ENCODE measurements around the gene FLYWCH2.

Gene FLYWCH2

DNA sequence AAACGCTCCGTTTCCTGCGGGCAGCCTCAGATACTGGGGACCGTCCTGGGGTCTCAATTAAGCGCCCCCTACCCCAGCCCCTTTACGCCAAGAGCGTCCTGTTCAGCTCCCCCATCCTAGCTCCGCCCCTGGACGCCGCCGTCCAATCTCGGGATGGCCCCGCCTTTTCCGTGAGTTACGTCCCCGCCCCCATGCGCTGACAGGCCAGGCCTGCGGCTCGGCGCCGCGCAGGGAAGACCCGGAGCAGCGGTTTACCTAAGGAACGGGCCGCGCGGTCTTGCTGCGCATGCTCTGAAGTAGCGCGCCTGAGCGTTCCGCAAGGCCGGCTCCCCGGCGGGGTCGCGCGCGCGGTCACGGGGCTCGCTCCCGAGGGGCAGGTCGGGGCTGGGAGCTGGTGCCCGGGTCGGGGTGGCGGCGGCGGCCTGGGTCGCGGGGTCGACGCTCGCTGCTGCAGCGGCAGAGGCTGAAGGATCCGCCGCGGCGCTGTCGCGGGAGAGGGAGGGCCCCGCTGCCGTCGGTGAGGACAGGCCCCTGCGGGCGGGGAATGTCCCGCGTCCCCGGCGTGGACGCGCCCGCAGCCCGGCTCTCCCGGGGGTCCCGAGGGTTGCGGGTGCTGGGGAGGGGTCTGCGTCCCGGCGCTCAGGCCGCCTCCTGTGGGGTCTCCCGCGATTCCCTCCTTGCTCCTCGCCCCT lies 28.8 kb downstream of the FLYWCH2 start, which contains the start of gene FLYWCH1:
TSS of gene FLYWCH1 (plus strand) at position 294 of the 692 bp plus-strand sequence. CDS start 17,755 bp downstream, outside the sequence.
- Histone ChIP-seq H3K4me3 (ENCODE audit: low read depth, low read length) (peak within 1 kb of the TSS; percentile 58), H3K4me1 (ENCODE audit: control insufficient read depth, insufficient read depth, low read length) (0 out of 2 replicates have a peak, but pooled peaks cover 4% of the 10 kb centered on the region), H3K36me3 (ENCODE audit: control insufficient read depth in 2 of 2, insufficient read depth in 1 of 2, low read length in 2 of 2) (peaks cover 0 to 7% of the 10 kb centered on the region in 2 experiments; a peak in 2 of 3 replicates), H3K27ac (ENCODE audit: extremely low read depth, low read depth, low read length) (peak within 1 kb of the TSS; percentile 54; the same call in 1 of the 2 replicates), H3K9me3 (ENCODE audit: control insufficient read depth, insufficient read depth, low read depth, low read length) (no peaks in the 10 kb centered on the region)
- ChIA-PET CTCF (interaction anchor here (0.6 to 2.4 kb wide), 8 partner anchors 12 to 1062 kb away, joined by 3 to 20 read pairs (median 4); no protein-coding TSS in a partner anchor), POLR2A (interaction anchor here (0.5 to 2.3 kb wide), 13 partner anchors 9 to 494 kb away, joined by 3 to 15 read pairs (median 4); partner anchors contain the start of genes FLYWCH2, KCTD5, KREMEN2 and PKMYT1)
- peak; percentile 65; the same call in 1 of the 2 replicates for TF ChIP-seq KLF10 (tag by site-specific recombination; IDR thresholded peaks at IDR 0.05)
- no peak for TF ChIP-seq ZNF335 (tag by site-specific recombination; conservative IDR thresholded peaks at IDR 0.05)
- peak; percentile 53; the same call in 1 of the 2 replicates for TF ChIP-seq ZSCAN30 (tag by site-specific recombination; IDR thresholded peaks at IDR 0.05)
- peak; percentile 58 for TF ChIP-seq SP7 (tag by site-specific recombination; IDR thresholded peaks at IDR 0.05)
- no peak for TF ChIP-seq ZNF292 (tag by site-specific recombination; IDR thresholded peaks at IDR 0.05; ENCODE audit: borderline replicate concordance, low read depth)
- TF ChIP-seq ZNF791 (tag by site-specific recombination; IDR thresholded peaks at IDR 0.05): no peak
- TF ChIP-seq, protein P1, sequence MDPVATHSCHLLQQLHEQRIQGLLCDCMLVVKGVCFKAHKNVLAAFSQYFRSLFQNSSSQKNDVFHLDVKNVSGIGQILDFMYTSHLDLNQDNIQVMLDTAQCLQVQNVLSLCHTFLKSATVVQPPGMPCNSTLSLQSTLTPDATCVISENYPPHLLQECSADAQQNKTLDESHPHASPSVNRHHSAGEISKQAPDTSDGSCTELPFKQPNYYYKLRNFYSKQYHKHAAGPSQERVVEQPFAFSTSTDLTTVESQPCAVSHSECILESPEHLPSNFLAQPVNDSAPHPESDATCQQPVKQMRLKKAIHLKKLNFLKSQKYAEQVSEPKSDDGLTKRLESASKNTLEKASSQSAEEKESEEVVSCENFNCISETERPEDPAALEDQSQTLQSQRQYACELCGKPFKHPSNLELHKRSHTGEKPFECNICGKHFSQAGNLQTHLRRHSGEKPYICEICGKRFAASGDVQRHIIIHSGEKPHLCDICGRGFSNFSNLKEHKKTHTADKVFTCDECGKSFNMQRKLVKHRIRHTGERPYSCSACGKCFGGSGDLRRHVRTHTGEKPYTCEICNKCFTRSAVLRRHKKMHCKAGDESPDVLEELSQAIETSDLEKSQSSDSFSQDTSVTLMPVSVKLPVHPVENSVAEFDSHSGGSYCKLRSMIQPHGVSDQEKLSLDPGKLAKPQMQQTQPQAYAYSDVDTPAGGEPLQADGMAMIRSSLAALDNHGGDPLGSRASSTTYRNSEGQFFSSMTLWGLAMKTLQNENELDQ (tag by site-specific recombination; IDR thresholded peaks at IDR 0.05; ENCODE audit: low read depth): no peak
- TF ChIP-seq KLF16 (tag by site-specific recombination; IDR thresholded peaks at IDR 0.05): no peak
- TF ChIP-seq, protein P2, sequence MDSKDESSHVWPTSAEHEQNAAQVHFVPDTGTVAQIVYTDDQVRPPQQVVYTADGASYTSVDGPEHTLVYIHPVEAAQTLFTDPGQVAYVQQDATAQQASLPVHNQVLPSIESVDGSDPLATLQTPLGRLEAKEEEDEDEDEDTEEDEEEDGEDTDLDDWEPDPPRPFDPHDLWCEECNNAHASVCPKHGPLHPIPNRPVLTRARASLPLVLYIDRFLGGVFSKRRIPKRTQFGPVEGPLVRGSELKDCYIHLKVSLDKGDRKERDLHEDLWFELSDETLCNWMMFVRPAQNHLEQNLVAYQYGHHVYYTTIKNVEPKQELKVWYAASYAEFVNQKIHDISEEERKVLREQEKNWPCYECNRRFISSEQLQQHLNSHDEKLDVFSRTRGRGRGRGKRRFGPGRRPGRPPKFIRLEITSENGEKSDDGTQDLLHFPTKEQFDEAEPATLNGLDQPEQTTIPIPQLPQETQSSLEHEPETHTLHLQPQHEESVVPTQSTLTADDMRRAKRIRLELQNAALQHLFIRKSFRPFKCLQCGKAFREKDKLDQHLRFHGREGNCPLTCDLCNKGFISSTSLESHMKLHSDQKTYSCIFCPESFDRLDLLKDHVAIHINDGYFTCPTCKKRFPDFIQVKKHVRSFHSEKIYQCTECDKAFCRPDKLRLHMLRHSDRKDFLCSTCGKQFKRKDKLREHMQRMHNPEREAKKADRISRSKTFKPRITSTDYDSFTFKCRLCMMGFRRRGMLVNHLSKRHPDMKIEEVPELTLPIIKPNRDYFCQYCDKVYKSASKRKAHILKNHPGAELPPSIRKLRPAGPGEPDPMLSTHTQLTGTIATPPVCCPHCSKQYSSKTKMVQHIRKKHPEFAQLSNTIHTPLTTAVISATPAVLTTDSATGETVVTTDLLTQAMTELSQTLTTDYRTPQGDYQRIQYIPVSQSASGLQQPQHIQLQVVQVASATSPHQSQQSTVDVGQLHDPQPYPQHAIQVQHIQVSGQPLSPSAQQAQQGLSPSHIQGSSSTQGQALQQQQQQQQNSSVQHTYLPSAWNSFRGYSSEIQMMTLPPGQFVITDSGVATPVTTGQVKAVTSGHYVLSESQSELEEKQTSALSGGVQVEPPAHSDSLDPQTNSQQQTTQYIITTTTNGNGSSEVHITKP (tag by site-specific recombination; IDR thresholded peaks at IDR 0.05): 0 out of 2 replicates have a peak, but pooled peaks have one; percentile 29
- 0 out of 2 replicates have a peak, but pooled peaks have one; percentile 76 for TF ChIP-seq ZEB2 (tag by site-specific recombination; IDR thresholded peaks at IDR 0.05)
- peak; percentile 29; the same call in 1 of the 2 replicates for TF ChIP-seq GLIS2 (tag by site-specific recombination; IDR thresholded peaks at IDR 0.05)
- peak; percentile 72; the same call in 1 of the 2 replicates for TF ChIP-seq ZNF324 (tag by site-specific recombination; IDR thresholded peaks at IDR 0.05)
- TF ChIP-seq, protein P3, sequence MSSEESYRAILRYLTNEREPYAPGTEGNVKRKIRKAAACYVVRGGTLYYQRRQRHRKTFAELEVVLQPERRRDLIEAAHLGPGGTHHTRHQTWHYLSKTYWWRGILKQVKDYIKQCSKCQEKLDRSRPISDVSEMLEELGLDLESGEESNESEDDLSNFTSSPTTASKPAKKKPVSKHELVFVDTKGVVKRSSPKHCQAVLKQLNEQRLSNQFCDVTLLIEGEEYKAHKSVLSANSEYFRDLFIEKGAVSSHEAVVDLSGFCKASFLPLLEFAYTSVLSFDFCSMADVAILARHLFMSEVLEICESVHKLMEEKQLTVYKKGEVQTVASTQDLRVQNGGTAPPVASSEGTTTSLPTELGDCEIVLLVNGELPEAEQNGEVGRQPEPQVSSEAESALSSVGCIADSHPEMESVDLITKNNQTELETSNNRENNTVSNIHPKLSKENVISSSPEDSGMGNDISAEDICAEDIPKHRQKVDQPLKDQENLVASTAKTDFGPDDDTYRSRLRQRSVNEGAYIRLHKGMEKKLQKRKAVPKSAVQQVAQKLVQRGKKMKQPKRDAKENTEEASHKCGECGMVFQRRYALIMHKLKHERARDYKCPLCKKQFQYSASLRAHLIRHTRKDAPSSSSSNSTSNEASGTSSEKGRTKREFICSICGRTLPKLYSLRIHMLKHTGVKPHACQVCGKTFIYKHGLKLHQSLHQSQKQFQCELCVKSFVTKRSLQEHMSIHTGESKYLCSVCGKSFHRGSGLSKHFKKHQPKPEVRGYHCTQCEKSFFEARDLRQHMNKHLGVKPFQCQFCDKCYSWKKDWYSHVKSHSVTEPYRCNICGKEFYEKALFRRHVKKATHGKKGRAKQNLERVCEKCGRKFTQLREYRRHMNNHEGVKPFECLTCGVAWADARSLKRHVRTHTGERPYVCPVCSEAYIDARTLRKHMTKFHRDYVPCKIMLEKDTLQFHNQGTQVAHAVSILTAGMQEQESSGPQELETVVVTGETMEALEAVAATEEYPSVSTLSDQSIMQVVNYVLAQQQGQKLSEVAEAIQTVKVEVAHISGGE (tag by site-specific recombination; conservative IDR thresholded peaks at IDR 0.05; ENCODE audit: low read depth): peak; percentile 50
- TF ChIP-seq, protein P4, sequence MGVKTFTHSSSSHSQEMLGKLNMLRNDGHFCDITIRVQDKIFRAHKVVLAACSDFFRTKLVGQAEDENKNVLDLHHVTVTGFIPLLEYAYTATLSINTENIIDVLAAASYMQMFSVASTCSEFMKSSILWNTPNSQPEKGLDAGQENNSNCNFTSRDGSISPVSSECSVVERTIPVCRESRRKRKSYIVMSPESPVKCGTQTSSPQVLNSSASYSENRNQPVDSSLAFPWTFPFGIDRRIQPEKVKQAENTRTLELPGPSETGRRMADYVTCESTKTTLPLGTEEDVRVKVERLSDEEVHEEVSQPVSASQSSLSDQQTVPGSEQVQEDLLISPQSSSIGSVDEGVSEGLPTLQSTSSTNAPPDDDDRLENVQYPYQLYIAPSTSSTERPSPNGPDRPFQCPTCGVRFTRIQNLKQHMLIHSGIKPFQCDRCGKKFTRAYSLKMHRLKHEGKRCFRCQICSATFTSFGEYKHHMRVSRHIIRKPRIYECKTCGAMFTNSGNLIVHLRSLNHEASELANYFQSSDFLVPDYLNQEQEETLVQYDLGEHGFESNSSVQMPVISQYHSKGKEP (tag by site-specific recombination; IDR thresholded peaks at IDR 0.05): peak; percentile 61; the same call in 1 of the 2 replicates
- TF ChIP-seq, protein P5, sequence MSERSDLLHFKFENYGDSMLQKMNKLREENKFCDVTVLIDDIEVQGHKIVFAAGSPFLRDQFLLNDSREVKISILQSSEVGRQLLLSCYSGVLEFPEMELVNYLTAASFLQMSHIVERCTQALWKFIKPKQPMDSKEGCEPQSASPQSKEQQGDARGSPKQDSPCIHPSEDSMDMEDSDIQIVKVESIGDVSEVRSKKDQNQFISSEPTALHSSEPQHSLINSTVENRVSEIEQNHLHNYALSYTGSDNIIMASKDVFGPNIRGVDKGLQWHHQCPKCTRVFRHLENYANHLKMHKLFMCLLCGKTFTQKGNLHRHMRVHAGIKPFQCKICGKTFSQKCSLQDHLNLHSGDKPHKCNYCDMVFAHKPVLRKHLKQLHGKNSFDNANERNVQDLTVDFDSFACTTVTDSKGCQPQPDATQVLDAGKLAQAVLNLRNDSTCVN (tag by site-specific recombination; optimal IDR thresholded peaks at IDR 0.05): peak; percentile 98
- TF ChIP-seq YY1 (tag by site-specific recombination; IDR thresholded peaks at IDR 0.05): peak; percentile 35; the same call in 1 of the 2 replicates
- TF ChIP-seq, protein P6, sequence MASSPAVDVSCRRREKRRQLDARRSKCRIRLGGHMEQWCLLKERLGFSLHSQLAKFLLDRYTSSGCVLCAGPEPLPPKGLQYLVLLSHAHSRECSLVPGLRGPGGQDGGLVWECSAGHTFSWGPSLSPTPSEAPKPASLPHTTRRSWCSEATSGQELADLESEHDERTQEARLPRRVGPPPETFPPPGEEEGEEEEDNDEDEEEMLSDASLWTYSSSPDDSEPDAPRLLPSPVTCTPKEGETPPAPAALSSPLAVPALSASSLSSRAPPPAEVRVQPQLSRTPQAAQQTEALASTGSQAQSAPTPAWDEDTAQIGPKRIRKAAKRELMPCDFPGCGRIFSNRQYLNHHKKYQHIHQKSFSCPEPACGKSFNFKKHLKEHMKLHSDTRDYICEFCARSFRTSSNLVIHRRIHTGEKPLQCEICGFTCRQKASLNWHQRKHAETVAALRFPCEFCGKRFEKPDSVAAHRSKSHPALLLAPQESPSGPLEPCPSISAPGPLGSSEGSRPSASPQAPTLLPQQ (tag by site-specific recombination; IDR thresholded peaks at IDR 0.05): peak; percentile 50; the same call in 1 of the 2 replicates
- no peak for TF ChIP-seq ZNF48 (tag by site-specific recombination; IDR thresholded peaks at IDR 0.05)
- TF ChIP-seq PRDM1 (tag by site-specific recombination; IDR thresholded peaks at IDR 0.05): no peak
- TF ChIP-seq, protein P7, sequence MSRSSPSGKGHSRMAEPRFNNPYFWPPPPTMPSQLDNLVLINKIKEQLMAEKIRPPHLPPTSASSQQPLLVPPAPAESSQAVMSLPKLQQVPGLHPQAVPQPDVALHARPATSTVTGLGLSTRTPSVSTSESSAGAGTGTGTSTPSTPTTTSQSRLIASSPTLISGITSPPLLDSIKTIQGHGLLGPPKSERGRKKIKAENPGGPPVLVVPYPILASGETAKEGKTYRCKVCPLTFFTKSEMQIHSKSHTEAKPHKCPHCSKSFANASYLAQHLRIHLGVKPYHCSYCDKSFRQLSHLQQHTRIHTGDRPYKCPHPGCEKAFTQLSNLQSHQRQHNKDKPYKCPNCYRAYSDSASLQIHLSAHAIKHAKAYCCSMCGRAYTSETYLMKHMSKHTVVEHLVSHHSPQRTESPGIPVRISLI (tag by site-specific recombination; IDR thresholded peaks at IDR 0.05): no peak

Measured in HEK293 (cell line).